GM12875 (cell line): ENCODE results near the gene EFCAB7.

Experiments
- H3K4me3 ChIP-seq: one replicate; pipeline ENCODE4 v1.5.1; 2011; ENCODE audit warnings: low read depth, low read length, control low read depth
- CTCF ChIP-seq: IDR thresholded peaks from 2 replicates; pipeline ENCODE4 v1.5.1; 2011; ENCODE audit warnings: low read depth, mild to moderate bottlenecking, control low read depth, inconsistent platforms, low read length, moderate library complexity, borderline replicate concordance; ENCODE audit not compliant: insufficient read depth

Gene EFCAB7

GRCh38 chr1:63601061-63601460 is 77.7 kb downstream of the EFCAB7 start:
- no peak for TF ChIP-seq CTCF
- H3K4me3 ChIP-seq, result no peak overlapping the region

GRCh38 chr1:63601463-63601862 is 78.1 kb downstream of the EFCAB7 start:
- no peak overlapping the region for H3K4me3 ChIP-seq
- TF ChIP-seq CTCF, result no peak

- TF ChIP-seq CTCF, result no peak
- H3K4me3 ChIP-seq, result no peak overlapping the region
Observed at GRCh38 chr1:63601912-63602311, 78.6 kb downstream of the EFCAB7 start.

GRCh38 chr1:63602629-63603028 is 79.3 kb downstream of the EFCAB7 start:
- no peak for TF ChIP-seq CTCF

GRCh38 chr1:63603810-63604209 is 80.5 kb downstream of the EFCAB7 start:
- no peak overlapping the region for H3K4me3 ChIP-seq
- TF ChIP-seq CTCF, result no peak

More at GRCh38 chr1:63602629-63603028, 79.3 kb downstream of the EFCAB7 start:
- H3K4me3 ChIP-seq, result no peak overlapping the region

GRCh38 chr1:63607322-63607721 is 84.0 kb downstream of the EFCAB7 start:
- no peak for TF ChIP-seq CTCF
- no peak overlapping the region for H3K4me3 ChIP-seq

GRCh38 chr1:63611231-63611630 is 87.9 kb downstream of the EFCAB7 start:
- TF ChIP-seq CTCF, result no peak
- H3K4me3 ChIP-seq, result no peak overlapping the region
